Parathyroid adenoma (tissue), 2 donors: ENCODE data around the gene ZNF862.

Experiments used
- H2AFZ ChIP-seq: fragments of 300-600 bp; sonication (generic); one replicate; pipeline ENCODE4 v1.7.0; 2017; ENCODE audit warnings: antibody characterized with exemption, mild to moderate bottlenecking
- H3K27ac ChIP-seq: fragments of 300-600 bp; sonication (generic); one replicate; pipeline ENCODE4 v1.7.0; 2017
- H3K27me3 ChIP-seq: fragments of 300-600 bp; sonication (generic); one replicate; pipeline ENCODE4 v1.7.0; 2017; ENCODE audit warnings: low read length; ENCODE audit not compliant: control insufficient read depth, insufficient read depth
- H3K36me3 ChIP-seq: fragments of 300-600 bp; sonication (generic); one replicate; pipeline ENCODE4 v1.7.0; 2017; ENCODE audit warnings: low read length; ENCODE audit not compliant: control insufficient read depth, insufficient read depth
- H3K4me1 ChIP-seq: fragments of 300-600 bp; sonication (generic); one replicate; pipeline ENCODE4 v1.7.0; 2017; ENCODE audit warnings: control low read depth
- H3K4me2 ChIP-seq: fragments of 300-600 bp; sonication (generic); one replicate; pipeline ENCODE4 v1.7.0; 2017; ENCODE audit warnings: low read length
- H3K4me3 ChIP-seq: fragments of 300-600 bp; sonication (generic); one replicate; pipeline ENCODE4 v1.7.0; 2017; ENCODE audit warnings: low read depth, low read length
- H3K79me2 ChIP-seq: fragments of 300-600 bp; sonication (generic); one replicate; pipeline ENCODE4 v1.7.0; 2017; ENCODE audit warnings: control low read depth
- H3K9ac ChIP-seq: fragments of 300-600 bp; sonication (generic); one replicate; pipeline ENCODE4 v1.7.0; 2017; ENCODE audit warnings: mild to moderate bottlenecking
- H3K9me3 ChIP-seq: fragments of 300-600 bp; sonication (generic); one replicate; pipeline ENCODE4 v1.7.0; 2017; ENCODE audit warnings: low read length; ENCODE audit not compliant: control insufficient read depth
- TF ChIP-seq, protein P1 (sequence below): fragments of 300-600 bp; sonication (generic); IDR thresholded peaks from one replicate; pipeline ENCODE4 v1.7.0; 2017; ENCODE audit warnings: antibody characterized with exemption, mild to moderate bottlenecking
- donor health status: primary hyperparathyroidism.

Gene ZNF862

GRCh38 chr7:149867762-149868622 lies 29.8 kb downstream of the ZNF862 start:
- H2AFZ ChIP-seq, result no peak overlapping the region
- H3K4me1 ChIP-seq, result no peaks in the 10 kb centered on the region
- H3K27ac ChIP-seq, result no peak overlapping the region
- H3K4me3 ChIP-seq, result no peak overlapping the region
- H3K79me2 ChIP-seq, result no peaks in the 10 kb centered on the region
- no peaks in the 10 kb centered on the region for H3K27me3 ChIP-seq
- no peak overlapping the region for H3K9ac ChIP-seq
- TF ChIP-seq, protein P1, sequence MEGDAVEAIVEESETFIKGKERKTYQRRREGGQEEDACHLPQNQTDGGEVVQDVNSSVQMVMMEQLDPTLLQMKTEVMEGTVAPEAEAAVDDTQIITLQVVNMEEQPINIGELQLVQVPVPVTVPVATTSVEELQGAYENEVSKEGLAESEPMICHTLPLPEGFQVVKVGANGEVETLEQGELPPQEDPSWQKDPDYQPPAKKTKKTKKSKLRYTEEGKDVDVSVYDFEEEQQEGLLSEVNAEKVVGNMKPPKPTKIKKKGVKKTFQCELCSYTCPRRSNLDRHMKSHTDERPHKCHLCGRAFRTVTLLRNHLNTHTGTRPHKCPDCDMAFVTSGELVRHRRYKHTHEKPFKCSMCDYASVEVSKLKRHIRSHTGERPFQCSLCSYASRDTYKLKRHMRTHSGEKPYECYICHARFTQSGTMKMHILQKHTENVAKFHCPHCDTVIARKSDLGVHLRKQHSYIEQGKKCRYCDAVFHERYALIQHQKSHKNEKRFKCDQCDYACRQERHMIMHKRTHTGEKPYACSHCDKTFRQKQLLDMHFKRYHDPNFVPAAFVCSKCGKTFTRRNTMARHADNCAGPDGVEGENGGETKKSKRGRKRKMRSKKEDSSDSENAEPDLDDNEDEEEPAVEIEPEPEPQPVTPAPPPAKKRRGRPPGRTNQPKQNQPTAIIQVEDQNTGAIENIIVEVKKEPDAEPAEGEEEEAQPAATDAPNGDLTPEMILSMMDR, result no peak
- H3K4me2 ChIP-seq, result no peak overlapping the region
- no peaks in the 10 kb centered on the region for H3K36me3 ChIP-seq
- H3K9me3 ChIP-seq, result no peaks in the 10 kb centered on the region

GRCh38 chr7:149868623-149869290 lies 30.6 kb downstream of the ZNF862 start:
- no peak overlapping the region for H3K4me3 ChIP-seq
- no peaks in the 10 kb centered on the region for H3K27me3 ChIP-seq
- H3K4me1 ChIP-seq, result no peaks in the 10 kb centered on the region
- no peak overlapping the region for H3K9ac ChIP-seq
- no peaks in the 10 kb centered on the region for H3K79me2 ChIP-seq
- no peak overlapping the region for H3K27ac ChIP-seq
- H3K9me3 ChIP-seq, result no peaks in the 10 kb centered on the region
- TF ChIP-seq, protein P1, result no peak
- H3K4me2 ChIP-seq, result no peak overlapping the region
- H3K36me3 ChIP-seq, result no peaks in the 10 kb centered on the region
- H2AFZ ChIP-seq, result no peak overlapping the region

DNA sequence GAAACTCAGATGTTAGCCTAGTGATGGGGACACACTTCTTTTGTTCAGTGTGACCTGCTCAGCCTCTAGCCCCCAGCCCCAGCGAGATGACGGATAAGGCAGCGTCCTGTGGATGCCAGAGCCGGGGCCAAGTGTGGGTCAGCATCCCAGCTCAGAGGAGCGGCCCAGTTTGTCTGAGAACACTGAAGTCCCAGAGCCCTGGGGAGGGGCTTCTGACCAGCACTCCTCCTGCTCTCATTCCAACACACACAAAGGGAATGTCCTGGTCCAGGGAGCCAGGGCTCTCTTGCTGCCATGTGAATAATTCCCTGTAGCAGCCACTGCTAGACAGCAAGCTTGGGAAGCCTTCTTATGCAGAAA lies 31.1 kb downstream of the ZNF862 start:
- no peak overlapping the region for H3K4me3 ChIP-seq
- H3K4me2 ChIP-seq, result no peak overlapping the region
- H3K4me1 ChIP-seq, result no peaks in the 10 kb centered on the region
- TF ChIP-seq, protein P1, result no peak
- no peak overlapping the region for H3K27ac ChIP-seq
- H3K9me3 ChIP-seq, result no peaks in the 10 kb centered on the region
- no peaks in the 10 kb centered on the region for H3K27me3 ChIP-seq
- H2AFZ ChIP-seq, result no peak overlapping the region
- H3K36me3 ChIP-seq, result no peaks in the 10 kb centered on the region
- no peak overlapping the region for H3K9ac ChIP-seq
- no peaks in the 10 kb centered on the region for H3K79me2 ChIP-seq

DNA sequence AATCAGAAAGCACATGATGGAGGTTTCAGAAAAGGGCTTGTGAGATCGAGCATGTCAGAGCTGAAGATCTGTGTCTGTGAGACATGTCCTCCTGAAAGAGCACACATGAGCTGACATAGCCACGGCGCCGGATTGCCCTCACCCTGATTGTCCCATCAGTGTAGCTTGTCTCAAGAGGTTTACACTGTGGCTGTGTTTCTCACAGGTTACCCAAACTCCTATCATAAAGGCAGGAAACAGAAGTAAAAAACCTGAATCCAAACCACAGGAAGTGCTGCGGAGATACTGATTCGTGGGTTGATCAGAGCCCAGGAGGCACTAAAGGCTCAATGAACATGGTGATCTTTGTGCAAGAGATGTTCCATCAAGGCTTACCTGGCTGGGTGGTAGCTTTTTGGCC lies 31.7 kb downstream of the ZNF862 start:
- no peak overlapping the region for H2AFZ ChIP-seq
- no peak overlapping the region for H3K9ac ChIP-seq
- no peak overlapping the region for H3K27ac ChIP-seq
- no peaks in the 10 kb centered on the region for H3K36me3 ChIP-seq
- no peak overlapping the region for H3K4me3 ChIP-seq
- no peaks in the 10 kb centered on the region for H3K9me3 ChIP-seq
- no peaks in the 10 kb centered on the region for H3K4me1 ChIP-seq
- no peak overlapping the region for H3K4me2 ChIP-seq
- TF ChIP-seq, protein P1, result no peak
- no peaks in the 10 kb centered on the region for H3K79me2 ChIP-seq
- H3K27me3 ChIP-seq, result no peaks in the 10 kb centered on the region
